ENCODE results near the gene NR2F6.

- no peak for TF ChIP-seq POLR2AphosphoS5 (IDR thresholded peaks at IDR 0.05; ENCODE audit: insufficient read depth in 1 of 2, low read depth in 1 of 2)
- TF ChIP-seq POLR2A (IDR thresholded peaks at IDR 0.05) = no peak
- TF ChIP-seq, protein P1, sequence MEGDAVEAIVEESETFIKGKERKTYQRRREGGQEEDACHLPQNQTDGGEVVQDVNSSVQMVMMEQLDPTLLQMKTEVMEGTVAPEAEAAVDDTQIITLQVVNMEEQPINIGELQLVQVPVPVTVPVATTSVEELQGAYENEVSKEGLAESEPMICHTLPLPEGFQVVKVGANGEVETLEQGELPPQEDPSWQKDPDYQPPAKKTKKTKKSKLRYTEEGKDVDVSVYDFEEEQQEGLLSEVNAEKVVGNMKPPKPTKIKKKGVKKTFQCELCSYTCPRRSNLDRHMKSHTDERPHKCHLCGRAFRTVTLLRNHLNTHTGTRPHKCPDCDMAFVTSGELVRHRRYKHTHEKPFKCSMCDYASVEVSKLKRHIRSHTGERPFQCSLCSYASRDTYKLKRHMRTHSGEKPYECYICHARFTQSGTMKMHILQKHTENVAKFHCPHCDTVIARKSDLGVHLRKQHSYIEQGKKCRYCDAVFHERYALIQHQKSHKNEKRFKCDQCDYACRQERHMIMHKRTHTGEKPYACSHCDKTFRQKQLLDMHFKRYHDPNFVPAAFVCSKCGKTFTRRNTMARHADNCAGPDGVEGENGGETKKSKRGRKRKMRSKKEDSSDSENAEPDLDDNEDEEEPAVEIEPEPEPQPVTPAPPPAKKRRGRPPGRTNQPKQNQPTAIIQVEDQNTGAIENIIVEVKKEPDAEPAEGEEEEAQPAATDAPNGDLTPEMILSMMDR (IDR thresholded peaks at IDR 0.05) = no peak
Observed at GRCh38 chr19:17289489-17289888, 43.8 kb upstream of the NR2F6 start.
